Occipital lobe (tissue), 3 donors: ENCODE measurements around the gene NMNAT1. TPM values are rescaled to one million over a fixed set of nuclear protein-coding genes. Genes with fewer than 3 reads are reported as not detected.
"Not testable (repeated sequence)": the region's sequence is repeated elsewhere in the genome, so short reads cannot be mapped to it uniquely, and the experiment has no call there.

ENCODE experiments used
- DNase-seq: peaks from one replicate; lab custom pipeline; 2025; lab: John Stamatoyannopoulos, UW
- small RNA-seq: library from RNA; depleted of rRNA; stranded (forward); fragments of <200 nt; gene quantifications from one replicate; pipeline ENCODE3, GENCODE V24; 2014
- total RNA-seq: library from RNA; depleted of rRNA; stranded (reverse); fragments of >200 nt; gene quantifications from one replicate; pipeline ENCODE4 v1.2.3, GENCODE V29; 2014

NMNAT1 gene
- total RNA-seq, 1 donor from 2014 or later = 6.1 TPM

DNA sequence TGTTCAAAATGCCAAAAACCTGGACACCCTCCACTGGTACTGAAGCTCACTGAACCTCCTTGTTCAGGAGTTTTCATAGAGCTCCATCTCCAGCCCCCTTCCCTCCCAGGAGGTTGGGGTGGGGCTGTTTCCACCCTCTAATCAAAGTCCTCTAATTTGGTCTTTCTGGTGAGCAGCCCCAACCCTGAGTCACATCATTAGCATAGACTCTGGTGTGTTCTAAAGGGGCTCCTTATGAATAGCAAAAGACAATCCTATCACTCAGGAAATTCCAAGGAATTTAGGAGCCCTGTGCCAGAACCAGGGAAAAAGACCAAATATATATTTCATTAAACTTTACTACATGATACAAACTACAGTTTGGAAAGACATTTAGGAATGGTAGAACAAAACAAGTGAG is 76.3 kb downstream of the NMNAT1 start:
- no peak for DNase-seq

DNA sequence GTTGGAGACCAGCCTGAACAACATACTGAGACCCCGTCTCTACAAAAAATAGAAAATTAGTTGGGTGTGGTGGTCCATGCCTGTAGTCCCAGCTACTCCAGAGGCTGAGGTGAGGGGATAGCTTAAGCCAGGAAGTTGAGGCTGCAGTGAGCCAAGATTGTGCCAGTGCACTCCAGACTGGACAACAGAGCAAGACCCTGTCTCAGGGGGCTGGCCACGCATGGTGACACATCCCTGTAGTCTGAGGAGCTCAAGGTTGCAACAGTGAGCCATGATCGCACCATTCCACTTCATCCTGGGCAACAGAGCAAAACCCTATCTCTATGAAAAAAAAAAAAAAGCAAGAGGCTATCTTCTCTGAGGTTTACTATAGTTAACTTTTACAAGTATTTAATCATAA is 76.8 kb downstream of the NMNAT1 start:
- no peak for DNase-seq

DNA sequence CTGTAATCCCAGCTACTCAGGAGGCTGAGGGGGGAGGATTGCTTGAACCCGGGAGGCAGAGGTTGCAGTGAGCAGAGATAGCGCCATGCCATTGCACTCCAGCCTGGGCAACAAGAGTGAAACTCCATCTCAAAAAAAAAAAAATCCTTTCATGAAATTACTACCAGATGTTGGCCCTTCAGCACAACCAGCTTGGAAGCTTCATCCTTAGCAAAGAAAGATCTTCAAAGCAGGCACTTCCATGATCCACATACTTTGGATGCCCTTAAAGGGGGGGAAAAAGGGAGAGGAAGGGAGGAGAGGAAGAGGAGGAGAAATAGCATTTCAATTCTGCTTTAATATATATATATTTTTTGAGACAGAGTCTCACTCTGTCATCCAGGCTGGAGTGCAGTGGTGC is 77.4 kb downstream of the NMNAT1 start:
- DNase-seq = not testable (repeated sequence)

DNA sequence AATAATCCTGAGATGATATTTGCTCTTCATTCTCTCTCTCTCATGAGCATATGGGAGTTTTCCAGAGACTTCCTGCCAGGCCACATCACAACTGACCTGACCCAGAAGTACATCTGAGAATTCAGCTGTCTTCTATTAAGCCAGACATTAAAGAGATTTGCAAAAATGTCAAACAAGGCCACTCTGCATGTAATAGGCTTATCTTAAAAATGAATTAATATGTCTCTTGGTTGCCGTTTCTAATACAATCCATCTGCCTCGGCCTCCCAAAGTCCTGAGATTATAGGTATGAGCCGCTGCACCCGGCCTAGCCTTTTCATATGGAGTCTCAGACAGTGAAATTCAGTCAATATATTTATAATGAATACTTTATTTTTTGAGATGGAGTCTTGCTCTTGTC is 78.7 kb downstream of the NMNAT1 start:
- not testable (repeated sequence) for DNase-seq

DNA sequence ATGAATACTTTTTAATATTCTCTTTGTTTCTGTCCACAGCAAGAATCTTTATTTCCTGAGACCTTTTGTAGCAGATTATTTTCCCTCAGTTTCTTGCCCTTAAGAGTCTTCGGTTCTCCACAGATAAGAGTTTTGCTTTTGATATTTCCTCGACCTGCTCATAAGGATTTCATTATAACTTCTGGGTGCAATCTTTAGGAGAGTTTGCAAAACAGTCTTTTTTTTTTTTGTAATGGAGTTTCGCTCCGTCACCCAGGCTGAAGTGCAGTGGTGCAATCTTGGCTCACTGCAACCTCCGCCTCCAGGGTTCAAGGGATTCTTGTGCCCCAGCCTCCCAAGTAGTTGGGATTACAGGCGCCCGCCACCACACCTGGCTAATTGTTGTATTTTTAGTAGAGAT is 79.4 kb downstream of the NMNAT1 start:
- no peak for DNase-seq

DNA sequence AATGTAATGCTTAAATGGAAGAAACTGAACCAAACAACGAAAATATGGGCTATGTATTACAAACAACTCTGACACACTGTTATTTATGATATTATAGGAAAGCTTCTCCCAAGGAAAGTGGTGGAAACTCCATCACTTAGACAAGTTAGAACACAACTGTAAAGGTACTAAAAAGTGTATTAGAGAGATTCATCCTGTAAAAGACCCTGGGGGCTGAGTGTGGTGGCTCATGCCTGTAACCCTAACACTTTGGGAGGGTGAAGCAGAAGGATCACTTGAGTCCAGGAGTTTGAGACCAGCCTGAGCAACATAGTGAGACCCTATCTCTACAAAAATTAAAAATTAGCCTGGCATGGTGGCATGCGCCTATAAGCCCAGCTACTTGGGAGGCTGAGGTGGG is 82.1 kb downstream of the NMNAT1 start:
- no peak for DNase-seq

DNA sequence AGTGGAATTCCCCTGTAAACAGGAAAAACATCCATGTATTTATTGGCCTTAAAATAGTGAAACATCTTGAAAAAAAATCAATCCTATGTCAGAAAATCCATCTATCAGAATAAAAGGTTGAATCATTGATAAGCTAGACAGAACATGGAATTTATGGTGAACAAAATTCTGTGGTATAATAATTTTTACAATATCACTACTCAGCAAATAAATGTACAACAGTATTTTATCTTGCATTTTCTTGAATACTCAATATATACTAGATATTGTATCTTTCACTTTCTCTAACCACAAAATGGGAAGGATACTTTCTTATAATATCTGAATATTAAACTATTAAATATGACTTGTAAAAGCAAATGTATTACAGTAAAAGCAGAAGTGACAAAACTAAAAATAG is 83.8 kb downstream of the NMNAT1 start:
- no peak for DNase-seq

DNA sequence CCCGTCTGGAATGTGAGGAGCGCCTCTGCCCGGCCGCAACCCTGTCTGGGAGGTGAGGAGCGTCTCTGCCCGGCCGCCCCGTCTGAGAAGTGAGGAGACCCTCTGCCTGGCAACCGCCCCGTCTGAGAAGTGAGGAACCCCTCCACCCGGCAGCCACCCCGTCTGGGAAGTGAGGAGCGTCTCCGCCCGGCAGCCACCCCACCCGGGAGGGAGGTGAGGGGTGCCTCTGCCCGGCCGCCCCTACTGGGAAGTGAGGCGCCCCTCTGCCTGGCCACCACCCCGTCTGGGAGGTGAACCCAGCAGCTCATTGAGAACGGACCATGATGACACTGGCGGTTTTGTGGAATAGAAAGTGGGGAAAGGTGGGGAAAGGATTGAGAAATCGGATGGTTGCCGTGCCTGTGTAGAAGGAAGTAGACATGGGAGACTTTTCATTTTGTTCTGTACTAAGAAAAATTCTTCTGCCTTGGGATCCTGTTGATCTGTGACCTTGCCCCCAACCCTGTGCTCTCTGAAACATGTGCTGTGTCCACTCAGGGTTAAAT is 85.8 kb downstream of the NMNAT1 start:
- not testable (repeated sequence) for DNase-seq

DNA sequence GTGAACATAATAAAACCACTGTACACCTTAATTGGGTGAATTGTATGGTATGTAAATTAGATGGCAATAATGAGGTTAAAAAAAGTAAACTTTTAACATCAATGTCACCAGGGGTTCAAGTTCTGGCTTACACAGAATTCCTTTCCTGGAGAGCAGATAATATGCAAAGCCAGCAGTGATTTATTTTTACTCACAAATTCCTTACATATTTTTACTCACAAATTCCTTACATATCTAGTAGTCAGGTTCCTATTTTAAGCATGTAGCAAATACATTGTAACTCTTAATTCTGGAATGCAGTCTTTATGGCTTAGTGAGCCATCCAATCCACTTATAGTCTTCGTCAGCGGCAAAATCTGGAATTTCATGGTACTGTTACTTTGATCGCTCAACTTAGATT is 88.2 kb downstream of the NMNAT1 start:
- no peak for DNase-seq

DNA sequence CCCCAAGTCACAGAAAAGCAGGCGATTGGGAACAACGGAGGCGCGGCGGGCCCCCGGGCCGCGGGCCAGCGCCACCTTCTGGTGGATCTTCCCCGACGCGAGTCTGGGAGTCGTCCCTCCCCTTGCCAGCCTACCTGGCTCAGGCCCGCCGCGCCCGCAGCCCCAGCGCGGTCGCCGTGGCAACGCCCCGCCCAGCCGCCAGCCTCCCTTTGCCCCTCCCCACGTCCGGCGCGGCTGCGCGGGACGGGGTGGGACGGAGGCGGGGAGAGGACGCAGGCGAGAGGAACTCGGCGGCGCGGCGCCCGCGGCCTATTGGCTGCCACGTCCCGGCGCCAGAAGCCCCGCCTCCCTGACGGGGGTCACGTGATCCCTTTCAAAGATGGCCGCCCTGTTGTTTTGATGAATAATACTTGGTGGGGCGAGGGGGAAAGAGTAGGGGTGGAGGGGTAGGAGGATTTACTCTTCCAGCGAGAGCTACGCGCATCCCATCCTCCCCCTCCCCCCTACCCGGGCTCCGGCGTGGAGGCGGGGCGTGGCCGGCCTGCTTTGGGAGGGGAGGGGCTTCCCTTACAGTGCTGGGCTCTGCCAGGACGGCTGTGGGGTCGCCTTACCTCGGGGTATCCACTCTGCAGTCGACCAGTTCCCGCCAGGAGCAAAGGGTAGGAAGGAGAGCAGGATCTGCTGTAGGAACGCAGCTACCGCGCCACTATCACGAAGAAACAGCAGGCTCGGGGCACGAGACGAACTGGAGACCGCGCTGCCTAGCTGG is 89.5 kb downstream of the NMNAT1 start, which contains the start of gene UBE4B:
Gene UBE4B (plus strand): TSS at position 369 of the 769 bp plus-strand sequence. CDS start 713 bp downstream, outside the sequence.
- peak; percentile 98 for DNase-seq

DNA sequence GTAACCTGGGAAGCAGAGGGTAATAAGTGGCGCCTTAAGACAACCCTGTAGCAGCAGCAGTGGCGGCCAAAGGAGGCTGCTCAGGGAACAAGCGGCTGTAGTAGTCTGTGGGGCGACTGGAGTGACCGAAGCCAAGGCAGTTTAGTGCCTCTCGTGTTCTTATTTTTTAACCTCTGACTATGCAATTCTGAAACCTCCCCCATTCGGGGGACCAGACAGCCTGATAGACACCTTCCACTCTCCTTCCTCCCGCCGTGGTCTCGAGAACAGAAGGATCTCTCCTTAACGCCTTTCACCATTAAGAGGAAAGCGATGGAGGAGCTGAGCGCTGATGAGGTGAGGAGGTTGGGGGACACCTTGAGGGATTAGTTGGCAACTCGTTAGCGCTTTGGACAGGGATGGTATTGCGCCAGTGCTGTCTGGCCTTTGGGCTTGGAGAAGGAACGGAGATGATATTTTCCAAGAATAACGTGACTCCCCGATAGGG is 90.1 kb downstream of the NMNAT1 start:
- DNase-seq = peak; percentile 72

Small RNA genes lying within 50 kb of the gene (small RNA-seq; reads per million reads assigned to genes)
- not detected for gene MIR5697

Other genes with a start within 250 kb of the NMNAT1 start
- 129 TPM for gene CLSTN1, start 119.5 kb upstream of the NMNAT1 start, total RNA-seq
- 40.1 TPM for gene CTNNBIP1, start 33.2 kb upstream of the NMNAT1 start, total RNA-seq
- gene LZIC, start 84 bp upstream of the NMNAT1 start, total RNA-seq = 90.5 TPM
- not detected for gene RBP7, start 53.8 kb downstream of the NMNAT1 start, total RNA-seq
- gene UBE4B, start 89.5 kb downstream of the NMNAT1 start, total RNA-seq = 35.4 TPM